SJSA1 (cell line): ENCODE measurements around the gene PASK. TPM values are rescaled to one million over a fixed set of nuclear protein-coding genes. Genes with fewer than 3 reads are reported as not detected.
A peak's percentile ranks its signal among the peaks of the same experiment; 100 is the strongest.

Experiments used
- DNase-seq, 2 experiments: peaks; one replicate each; pipeline ENCODE4 v3.0.0-alpha.2; 2015 to 2020; ENCODE audit warnings: low spot score in 2 of 2, low read depth in 1 of 2
- H3K27ac ChIP-seq: fragments of 250-450 bp; sonication (Bioruptor Pico); 2 replicates; pipeline ENCODE4 v1.5.1; 2020; ENCODE audit warnings: mild to moderate bottlenecking, moderate library complexity
- H3K27me3 ChIP-seq: fragments of 250-450 bp; sonication (Bioruptor Pico); replicated peaks from 2 replicates; pipeline ENCODE4 v1.5.1; 2020; ENCODE audit warnings: mild to moderate bottlenecking, moderate library complexity
- H3K36me3 ChIP-seq: fragments of 250-450 bp; sonication (Bioruptor Pico); 2 replicates; pipeline ENCODE4 v1.5.1; 2020; ENCODE audit warnings: mild to moderate bottlenecking
- H3K4me1 ChIP-seq: fragments of 250-450 bp; sonication (Bioruptor Pico); replicated peaks from 2 replicates; pipeline ENCODE4 v1.6.1; 2021; ENCODE audit warnings: mild to moderate bottlenecking
- H3K4me3 ChIP-seq: fragments of 250-450 bp; sonication (Bioruptor Pico); 2 replicates; pipeline ENCODE4 v1.5.1; 2020; ENCODE audit warnings: mild to moderate bottlenecking
- H3K9me3 ChIP-seq: fragments of 250-450 bp; sonication (Bioruptor Pico); replicated peaks from 2 replicates; pipeline ENCODE4 v1.5.1; 2020; ENCODE audit warnings: mild to moderate bottlenecking
- total RNA-seq: library from RNA; depleted of rRNA; stranded (reverse); fragments of >200 nt; shearing (Covaris generic); gene quantifications from 2 replicates; pipeline ENCODE4 v1.2.3, GENCODE V29; 2014

The PASK gene
- total RNA-seq, 1 experiment from 2014 or later, result 14.1 TPM

DNA sequence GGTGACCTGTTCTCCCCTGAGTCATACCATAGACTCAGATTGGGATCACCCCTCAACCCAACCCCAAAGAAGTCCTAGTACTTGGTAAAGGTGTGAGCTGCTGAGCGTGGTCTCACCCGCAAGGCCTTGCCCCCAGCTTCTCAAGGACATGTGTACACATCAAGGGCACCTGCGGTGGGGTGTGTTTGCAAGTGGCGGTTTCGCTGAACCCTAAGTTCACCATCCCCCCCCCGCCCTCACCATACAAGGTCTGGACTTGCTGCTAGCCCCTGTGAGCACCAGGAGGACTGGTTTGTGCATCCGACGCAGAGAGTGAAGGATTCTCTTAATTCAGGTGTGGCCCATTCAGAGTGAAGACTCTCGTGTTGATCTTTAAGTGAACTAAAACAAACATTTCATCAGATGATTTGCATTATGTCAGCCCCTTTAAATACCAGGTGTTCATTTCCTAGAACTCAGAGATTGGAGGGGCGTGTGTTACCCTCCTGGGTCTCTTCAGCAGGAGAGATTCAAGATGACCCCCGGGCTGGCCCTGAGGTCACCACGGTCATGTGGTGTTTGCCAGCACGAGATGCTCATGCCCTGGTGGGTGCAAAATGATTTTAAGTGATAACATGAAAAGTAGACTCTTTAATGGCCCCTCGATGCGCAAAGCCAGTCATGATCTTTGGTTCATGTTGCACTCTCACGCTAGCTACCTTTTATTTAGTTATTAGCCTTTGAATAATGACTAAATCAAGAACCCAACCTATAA lies 75.0 kb downstream of the PASK start:
- DNase-seq, result no peak
- H3K27me3 ChIP-seq, result no peaks in the 10 kb centered on the region
- H3K4me1 ChIP-seq, result peaks cover 38% of the 10 kb centered on the region
- no peaks in the 10 kb centered on the region for H3K9me3 ChIP-seq
- peaks cover 49% of the 10 kb centered on the region for H3K36me3 ChIP-seq
- H3K4me3 ChIP-seq, result no peak overlapping the region
- peak overlapping the region; percentile 69 for H3K27ac ChIP-seq

DNA sequence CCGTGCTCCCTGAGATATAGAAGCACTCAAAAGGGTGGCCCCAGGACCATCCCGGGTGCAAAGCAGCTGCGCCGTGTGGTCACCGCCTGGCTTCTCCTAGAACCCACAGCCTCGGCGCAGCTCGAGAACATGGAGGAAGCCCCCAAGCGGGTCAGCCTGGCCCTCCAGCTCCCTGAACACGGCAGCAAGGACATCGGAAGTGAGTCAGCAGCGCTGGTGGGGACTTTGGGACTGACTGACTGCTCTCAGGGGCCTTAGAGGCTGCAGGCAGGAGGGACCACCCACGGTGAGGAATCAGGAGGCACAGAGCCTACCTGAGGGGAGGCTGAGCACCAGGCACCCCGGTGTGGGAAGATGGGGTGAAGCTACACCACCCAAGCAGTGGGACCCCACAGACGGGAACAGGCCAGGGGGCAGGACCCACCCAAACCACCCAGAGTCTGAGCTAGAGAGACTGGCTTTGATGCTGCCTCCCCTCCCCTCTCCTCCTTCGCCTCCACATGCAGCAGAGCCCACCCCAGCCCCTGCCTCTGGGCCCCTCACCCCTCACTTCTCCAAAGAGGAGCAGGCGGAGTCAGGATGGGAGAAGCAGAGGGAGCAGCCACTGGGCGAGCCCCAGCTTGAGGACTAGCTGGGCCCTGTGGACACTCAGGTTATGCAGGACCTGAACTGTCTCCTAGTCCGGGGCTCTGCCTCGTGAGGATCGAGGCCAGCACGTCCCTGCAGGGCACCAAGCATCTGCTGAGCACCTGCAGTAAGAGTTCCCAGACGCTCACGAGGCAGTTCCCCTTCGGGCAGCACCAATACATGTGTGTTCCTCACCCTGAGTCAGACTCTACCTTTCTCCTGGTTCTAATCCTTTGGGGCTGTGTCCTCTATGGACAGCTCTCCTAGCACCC lies 75.9 kb downstream of the PASK start:
- peak; percentile 93 to 97 for DNase-seq
- Histone ChIP-seq H3K4me3 (no peak overlapping the region), H3K4me1 (peaks cover 36% of the 10 kb centered on the region), H3K9me3 (no peaks in the 10 kb centered on the region), H3K36me3 (peaks cover 55% of the 10 kb centered on the region), H3K27ac (peak overlapping the region; percentile 69), H3K27me3 (no peaks in the 10 kb centered on the region)

DNA sequence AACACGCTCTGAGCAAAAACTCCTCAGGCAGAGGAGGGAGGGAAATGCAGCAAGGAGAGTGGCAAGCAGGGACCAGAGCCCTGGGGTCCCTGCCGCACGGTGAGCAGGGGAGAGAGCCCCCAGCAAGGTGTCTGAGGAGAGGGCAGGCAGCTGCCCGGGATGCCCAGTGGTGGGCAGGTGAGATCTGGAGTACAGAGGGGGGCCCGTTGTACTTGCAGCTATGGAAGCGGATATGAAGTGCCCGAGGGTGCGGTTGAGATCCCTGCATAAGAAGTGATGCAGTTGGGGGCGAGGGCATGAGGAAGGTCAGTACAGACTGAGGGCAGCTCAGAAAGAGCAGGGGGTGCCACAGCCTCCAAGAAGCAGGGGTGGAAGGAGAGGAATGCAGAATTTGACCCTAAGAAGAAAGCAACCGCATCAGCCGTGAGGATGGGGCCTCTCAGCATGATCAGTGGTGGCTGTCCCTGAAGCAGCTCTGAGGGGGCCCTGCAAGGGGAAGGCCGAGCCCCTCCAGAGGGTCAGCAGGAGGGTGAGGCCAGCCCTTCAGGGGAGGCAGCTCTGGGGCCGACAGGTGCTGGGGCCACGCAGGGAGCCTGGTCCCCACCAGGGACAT lies 76.6 kb downstream of the PASK start:
- H3K27me3 ChIP-seq, result no peaks in the 10 kb centered on the region

DNA sequence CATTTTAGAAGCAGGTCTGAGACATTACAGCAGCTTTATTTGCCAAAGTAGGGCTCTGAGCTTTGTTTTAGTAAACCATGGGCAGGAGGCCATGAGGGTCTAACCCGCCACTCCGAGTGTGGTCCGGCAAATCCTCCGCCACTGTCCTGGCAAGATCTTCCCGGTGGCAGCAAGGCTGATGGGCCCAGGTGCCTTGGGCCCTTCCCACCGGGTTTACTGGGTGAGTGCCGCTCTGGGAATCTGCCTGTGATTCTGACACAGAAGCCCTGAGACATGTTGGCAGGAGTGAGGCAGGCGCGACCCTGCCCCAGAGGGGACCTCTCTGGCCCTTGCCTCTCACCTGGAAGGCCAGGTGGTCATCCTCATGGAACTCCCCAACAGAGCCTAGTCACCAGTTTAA lies 77.1 kb downstream of the PASK start:
- peak in 1 of 2 experiments; percentile 64 for DNase-seq
- H3K27me3 ChIP-seq, result no peaks in the 10 kb centered on the region
- peaks cover 59% of the 10 kb centered on the region for H3K36me3 ChIP-seq
- no peaks in the 10 kb centered on the region for H3K9me3 ChIP-seq
- peaks cover 36% of the 10 kb centered on the region for H3K4me1 ChIP-seq
- peak overlapping the region; percentile 69 for H3K27ac ChIP-seq
- no peak overlapping the region for H3K4me3 ChIP-seq

More for the DNA sequence above, 76.6 kb downstream of the PASK start:
- H3K4me3 ChIP-seq, result no peak overlapping the region
- no peaks in the 10 kb centered on the region for H3K9me3 ChIP-seq
- H3K36me3 ChIP-seq, result peaks cover 55% of the 10 kb centered on the region
- DNase-seq, result no peak
- H3K27ac ChIP-seq, result peak overlapping the region; percentile 69
- peaks cover 36% of the 10 kb centered on the region for H3K4me1 ChIP-seq

DNA sequence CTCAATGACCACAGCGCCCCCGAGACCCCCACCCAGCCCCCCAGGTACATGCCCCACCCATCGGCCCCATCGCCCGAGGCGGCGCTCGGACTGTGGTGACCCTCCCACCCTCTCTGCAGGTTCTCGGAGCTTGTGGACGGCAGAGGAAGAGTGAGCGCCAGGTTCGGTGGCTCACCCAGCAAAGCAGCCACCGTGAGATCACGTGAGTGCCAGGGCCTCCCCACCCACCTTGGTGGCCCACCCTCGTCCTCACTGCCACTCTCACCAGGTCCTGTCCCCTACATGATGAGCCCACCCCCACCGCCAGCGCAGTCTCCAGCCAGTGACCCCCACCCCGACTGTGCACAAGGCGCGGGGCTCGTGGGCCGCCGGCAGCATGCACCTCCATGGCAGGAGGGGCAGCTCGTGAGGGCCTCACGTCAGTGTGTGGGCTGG lies 77.6 kb downstream of the PASK start:
- Histone ChIP-seq H3K4me1 (peaks cover 36% of the 10 kb centered on the region), H3K27me3 (no peaks in the 10 kb centered on the region), H3K4me3 (no peak overlapping the region), H3K9me3 (no peaks in the 10 kb centered on the region), H3K36me3 (peaks cover 64% of the 10 kb centered on the region), H3K27ac (peak overlapping the region; percentile 69)
- no peak for DNase-seq

DNA sequence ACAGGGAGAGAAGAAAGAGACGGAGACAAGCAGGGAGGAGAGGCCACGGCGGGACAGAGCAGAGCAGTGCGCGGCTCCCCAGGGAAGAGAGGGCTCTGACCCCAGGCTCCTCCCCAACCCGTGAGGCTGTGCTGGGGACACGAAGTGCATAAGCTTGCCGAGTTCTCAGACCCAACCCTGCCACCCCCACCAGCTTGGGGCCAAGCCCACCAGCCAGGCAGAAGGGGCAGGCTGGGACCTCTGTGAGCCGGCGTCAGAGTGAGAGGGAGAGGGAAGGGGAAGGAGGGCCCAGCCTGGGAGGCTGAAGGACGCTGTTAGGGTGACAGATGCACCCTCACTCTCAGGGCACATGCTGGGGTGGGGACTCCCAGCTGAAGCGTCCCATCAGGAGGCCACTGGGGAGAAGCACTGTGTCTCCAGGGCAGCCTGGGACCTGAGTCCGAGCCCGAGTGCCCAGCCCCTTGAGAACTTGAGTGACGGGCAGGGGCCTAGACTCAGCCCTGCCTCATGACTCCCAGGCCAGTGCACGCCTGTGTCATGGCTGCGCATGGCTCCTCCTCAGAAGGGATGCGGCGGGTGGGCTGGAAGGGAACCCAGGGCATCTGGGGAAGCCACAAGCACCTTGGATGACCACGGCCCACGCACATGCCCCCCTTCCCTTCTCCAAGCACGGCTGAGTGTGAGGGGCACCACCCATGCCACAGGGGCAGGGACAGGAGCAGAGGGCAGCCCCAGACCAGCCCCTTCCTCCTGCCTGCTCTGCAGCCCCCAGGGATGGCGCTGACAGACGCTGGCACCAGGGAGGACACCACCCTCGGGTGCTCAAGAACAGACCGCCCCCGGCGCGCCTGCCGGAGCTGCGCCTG lies 78.2 kb downstream of the PASK start:
- no peak overlapping the region for H3K4me3 ChIP-seq
- DNase-seq, result no peak
- H3K27me3 ChIP-seq, result no peaks in the 10 kb centered on the region
- H3K9me3 ChIP-seq, result no peaks in the 10 kb centered on the region
- no peak overlapping the region for H3K27ac ChIP-seq
- peaks cover 63% of the 10 kb centered on the region for H3K36me3 ChIP-seq
- peaks cover 36% of the 10 kb centered on the region for H3K4me1 ChIP-seq

DNA sequence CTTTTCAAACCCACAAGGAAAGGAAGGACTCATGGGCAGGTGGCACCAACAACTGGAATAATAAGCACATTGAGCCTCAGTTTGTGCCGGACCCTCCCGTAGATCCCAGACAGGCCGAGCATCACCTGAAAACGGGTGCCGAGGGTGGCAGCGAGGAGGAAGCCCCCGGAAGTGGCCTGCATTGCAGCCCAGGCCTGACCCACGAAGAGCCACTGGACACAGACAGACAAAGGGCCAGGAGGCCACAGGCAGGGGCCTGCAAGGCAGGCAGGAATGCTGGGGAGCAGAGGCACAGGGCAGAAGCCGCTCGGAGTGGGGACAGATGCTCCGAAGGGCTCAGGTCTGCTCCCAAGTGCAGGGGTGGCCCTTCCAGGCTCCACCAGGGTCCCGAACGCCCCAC lies 78.9 kb downstream of the PASK start:
- no peak for DNase-seq
- Histone ChIP-seq H3K4me3 (no peak overlapping the region), H3K27me3 (no peaks in the 10 kb centered on the region), H3K4me1 (peaks cover 36% of the 10 kb centered on the region), H3K9me3 (no peaks in the 10 kb centered on the region), H3K36me3 (peaks cover 56% of the 10 kb centered on the region), H3K27ac (no peak overlapping the region)

DNA sequence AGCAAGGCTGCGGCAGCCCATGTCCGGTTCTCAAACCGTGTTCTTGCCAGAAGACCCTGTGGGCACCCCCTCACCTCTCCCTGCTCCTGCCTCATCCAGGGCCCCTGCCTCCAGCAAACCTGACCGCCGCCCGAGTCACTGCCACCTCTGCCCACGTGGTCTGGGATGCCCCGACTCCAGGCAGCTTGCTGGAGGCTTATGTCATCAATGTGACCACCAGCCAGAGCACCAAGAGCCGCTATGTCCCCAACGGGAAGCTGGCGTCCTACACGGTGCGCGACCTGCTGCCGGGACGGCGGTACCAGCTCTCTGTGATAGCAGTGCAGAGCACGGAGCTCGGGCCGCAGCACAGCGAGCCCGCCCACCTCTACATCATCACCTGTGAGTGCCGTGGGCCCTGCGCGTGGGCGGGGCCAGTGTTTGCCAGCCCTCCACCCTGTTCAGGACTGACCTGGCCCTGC lies 79.4 kb downstream of the PASK start:
- Histone ChIP-seq H3K27me3 (no peaks in the 10 kb centered on the region), H3K27ac (no peak overlapping the region), H3K4me3 (no peak overlapping the region), H3K4me1 (peaks cover 36% of the 10 kb centered on the region), H3K36me3 (peaks cover 51% of the 10 kb centered on the region), H3K9me3 (no peaks in the 10 kb centered on the region)
- DNase-seq, result no peak

DNA sequence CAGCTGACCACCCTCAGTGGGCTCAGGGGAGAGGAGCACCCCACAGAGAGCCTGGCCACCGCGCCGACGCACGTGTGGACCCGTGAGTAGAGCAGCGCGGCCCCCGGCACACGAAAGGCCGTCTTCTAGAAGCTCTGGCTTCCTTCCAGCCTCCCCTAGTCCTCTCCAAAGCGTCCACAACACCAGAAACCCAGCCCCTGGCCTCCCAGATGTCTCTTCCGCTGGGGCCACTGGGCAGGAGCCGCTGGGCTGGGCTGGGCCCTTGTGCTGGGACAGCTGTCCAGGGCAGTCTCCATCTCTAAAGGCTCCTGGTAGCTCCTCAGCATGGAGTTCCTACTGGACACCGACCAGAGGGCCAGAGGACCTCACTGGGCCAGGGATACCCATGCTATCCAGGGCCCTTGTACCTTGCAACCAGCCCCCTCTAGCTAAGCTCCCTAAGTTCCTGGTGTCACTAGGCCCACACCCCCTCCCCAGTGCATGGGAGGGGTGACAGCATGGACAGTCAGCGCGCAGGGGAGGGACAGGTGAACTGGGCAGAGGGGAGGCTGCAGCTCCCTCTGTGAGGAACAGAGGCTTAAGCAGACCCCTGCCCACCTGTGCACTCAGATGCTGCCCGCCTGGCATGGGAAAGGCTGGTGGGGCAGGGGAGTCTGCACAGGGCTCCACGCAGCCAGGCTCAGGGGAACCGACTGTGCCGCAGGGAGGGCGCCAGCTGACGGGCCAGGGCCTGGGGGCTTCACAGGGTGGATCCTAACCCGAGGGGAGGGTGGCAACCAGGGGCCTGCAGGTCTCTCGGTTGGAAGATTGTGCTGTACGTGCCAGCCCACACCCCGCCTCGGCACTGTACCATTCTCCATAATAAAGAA lies 80.1 kb downstream of the PASK start:
- Histone ChIP-seq H3K27ac (no peak overlapping the region), H3K36me3 (peaks cover 44% of the 10 kb centered on the region), H3K4me1 (peaks cover 37% of the 10 kb centered on the region), H3K9me3 (no peaks in the 10 kb centered on the region), H3K27me3 (no peaks in the 10 kb centered on the region), H3K4me3 (no peak overlapping the region)
- DNase-seq, result no peak

DNA sequence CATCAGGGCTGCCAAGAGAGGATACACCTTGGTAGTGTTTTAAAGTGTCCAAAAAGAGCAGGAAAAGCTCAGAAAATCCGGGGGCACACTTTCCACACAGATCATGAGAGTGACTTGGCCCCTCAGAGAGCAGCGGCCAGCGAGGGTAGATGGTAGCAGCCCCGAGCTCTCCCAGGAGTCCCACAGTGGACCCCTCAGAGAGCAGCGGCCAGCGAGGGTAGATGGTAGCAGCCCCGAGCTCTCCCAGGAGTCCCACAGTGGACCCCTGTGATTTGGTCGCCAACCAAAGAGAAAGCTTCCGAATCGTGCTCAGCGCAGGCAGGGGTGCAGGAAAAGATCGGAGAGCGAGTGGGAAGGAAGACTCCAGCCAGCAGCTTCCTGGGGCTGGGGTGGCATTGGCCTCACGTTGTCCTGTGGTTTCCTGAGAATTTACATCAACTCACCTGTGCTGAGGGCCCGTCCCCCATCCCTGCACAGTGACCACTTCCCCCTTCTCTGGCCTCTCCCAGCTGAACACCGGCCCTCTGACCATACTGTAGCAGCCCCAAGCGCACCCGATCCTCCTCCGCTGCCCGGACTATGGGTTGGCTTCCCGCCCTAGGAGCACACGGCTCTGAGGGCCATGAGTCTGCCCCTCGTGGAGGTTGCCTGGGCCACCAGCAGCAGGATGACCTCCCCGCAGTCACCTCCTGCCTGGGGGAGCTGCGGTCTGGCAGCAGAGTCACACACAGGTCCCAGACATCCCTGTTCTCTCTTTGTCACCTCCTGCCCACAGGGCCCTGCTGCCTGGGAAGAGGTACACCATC lies 80.9 kb downstream of the PASK start:
- Histone ChIP-seq H3K27me3 (no peaks in the 10 kb centered on the region), H3K36me3 (peaks cover 39% of the 10 kb centered on the region), H3K27ac (no peak overlapping the region), H3K4me1 (peaks cover 34% of the 10 kb centered on the region), H3K9me3 (no peaks in the 10 kb centered on the region), H3K4me3 (no peak overlapping the region)
- DNase-seq, result no peak

DNA sequence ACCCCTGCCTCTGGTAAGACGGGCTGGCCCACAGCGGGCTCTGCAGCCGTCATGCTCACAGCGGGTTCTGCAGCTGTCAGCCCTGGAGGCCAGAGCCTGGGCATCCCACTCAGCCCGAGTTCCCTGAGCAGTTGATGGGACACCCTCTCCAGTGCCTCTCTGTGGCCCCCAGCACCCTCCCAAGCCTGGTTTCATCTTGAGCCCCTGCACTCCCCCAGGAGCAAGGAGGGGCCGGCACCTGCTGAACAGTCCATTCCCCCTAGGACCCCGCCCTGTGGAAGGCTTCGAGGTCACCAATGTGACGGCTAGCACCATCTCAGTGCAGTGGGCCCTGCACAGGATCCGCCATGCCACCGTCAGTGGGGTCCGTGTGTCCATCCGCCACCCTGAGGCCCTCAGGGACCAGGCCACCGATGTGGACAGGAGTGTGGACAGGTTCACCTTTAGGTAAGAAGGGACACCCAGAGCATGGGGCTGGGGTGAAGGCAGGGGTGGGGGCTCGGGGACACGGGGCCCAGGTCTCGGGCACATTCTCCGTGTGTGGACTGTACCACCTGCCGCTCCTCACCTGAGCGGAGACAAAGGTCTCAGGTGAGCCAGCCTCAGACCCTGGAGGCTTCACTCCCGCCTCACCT lies 81.7 kb downstream of the PASK start:
- no peaks in the 10 kb centered on the region for H3K9me3 ChIP-seq
- H3K27ac ChIP-seq, result no peak overlapping the region
- DNase-seq, result no peak
- H3K27me3 ChIP-seq, result no peaks in the 10 kb centered on the region
- no peak overlapping the region for H3K4me3 ChIP-seq
- peaks cover 34% of the 10 kb centered on the region for H3K4me1 ChIP-seq
- H3K36me3 ChIP-seq, result peaks cover 35% of the 10 kb centered on the region
